Measurements from ENCODE around the gene RREB1.
"Not testable (repeated sequence)": the region's sequence is repeated elsewhere in the genome, so short reads cannot be mapped to it uniquely, and the experiment has no call there.

Gene RREB1

DNA sequence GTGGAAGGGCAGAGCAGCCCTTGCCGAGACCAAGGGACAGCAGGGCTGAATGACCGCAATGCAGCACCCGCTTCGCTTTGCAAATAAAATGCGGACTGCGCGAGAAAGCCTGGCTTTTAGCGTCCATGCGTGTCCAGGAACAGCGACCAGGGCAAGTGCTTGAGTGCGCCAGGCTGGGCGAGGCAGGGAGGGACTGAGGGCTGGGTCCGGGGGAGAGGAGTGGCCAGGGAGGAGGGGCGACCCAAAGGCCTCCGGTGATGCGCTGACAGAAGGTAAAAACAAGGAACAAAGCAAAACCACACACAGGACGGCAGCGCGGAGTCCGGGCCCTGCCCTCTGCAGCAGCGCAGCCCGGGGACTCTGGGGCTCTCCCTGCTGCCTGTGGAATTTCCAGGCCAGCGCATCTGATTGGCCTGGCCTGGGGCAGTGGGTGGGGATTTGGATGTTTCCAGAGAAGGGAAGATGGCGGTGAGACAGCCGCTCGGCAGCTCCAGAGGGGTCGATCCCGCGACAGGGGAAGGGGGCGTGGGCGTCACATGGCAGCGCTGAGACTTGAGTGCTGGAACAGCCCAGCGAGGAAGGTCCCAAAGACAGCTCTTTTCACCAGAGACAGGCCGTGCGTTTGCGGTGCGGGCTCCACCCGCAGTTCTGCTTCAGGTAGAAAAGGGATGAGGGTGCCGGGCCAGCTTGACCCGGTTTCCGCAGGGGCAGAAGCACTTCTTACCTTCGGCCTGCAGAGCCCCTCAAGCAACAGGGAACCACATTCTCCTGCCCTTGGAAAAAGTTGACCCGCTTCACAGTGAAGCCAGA lies 153.5 kb downstream of the RREB1 start:
- H3K27ac ChIP-seq (ENCODE audit: insufficient read depth, low read length, poor library complexity, severe bottlenecking): no peak overlapping the region
- H3K27me3 ChIP-seq (replicated peaks; ENCODE audit: control insufficient read depth, insufficient read depth, low read length, poor library complexity, severe bottlenecking): peaks cover 3% of the 10 kb centered on the region
- H3K36me3 ChIP-seq (ENCODE audit: control insufficient read depth, insufficient read depth, low read length): no peaks in the 10 kb centered on the region
- H3K9me3 ChIP-seq (ENCODE audit: control insufficient read depth, low read length): no peaks in the 10 kb centered on the region
- H3K4me1 ChIP-seq (ENCODE audit: control insufficient read depth, insufficient read depth, low read length, poor library complexity, severe bottlenecking): no peaks in the 10 kb centered on the region
- DNase-seq: peak in 1 of 3 donors; percentile 4
- peak overlapping the region; percentile 66 for H3K4me3 ChIP-seq (ENCODE audit: insufficient read depth, low read depth, low read length, poor library complexity, severe bottlenecking)

DNA sequence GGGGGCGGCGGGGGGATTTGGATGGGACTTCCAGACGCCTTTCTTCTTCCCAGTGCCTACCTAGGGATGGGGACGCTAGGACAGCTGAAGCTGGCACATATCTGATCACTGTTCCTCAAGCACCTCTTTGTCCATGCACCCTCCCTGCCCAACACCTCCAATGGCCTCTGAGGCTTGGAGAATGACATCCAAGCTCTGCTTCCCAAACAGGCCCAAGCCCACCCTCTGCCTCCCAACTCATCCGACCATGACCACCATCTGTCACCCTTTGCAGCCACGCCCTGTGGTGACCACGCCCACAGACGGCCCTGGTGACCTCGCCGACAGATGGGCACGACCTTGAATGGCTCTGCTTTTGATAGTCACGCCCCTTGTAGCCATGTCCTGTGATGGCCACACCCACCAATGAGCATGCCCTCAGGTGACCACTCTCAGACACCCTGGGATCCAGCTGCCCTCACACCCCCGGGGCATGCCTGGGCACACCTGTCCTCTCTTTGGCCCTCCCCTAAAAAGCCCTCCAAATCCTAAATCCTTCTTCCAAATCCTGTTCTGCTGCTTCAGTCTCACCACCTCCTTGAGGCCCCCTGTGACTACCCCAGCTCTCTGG lies 154.2 kb downstream of the RREB1 start:
- DNase-seq: no peak
- no peaks in the 10 kb centered on the region for H3K4me1 ChIP-seq (ENCODE audit: control insufficient read depth, insufficient read depth, low read length, poor library complexity, severe bottlenecking)
- no peak overlapping the region for H3K27ac ChIP-seq (ENCODE audit: insufficient read depth, low read length, poor library complexity, severe bottlenecking)
- no peaks in the 10 kb centered on the region for H3K36me3 ChIP-seq (ENCODE audit: control insufficient read depth, insufficient read depth, low read length)
- peak overlapping the region; percentile 66 for H3K4me3 ChIP-seq (ENCODE audit: insufficient read depth, low read depth, low read length, poor library complexity, severe bottlenecking)
- peaks cover 3% of the 10 kb centered on the region for H3K27me3 ChIP-seq (replicated peaks; ENCODE audit: control insufficient read depth, insufficient read depth, low read length, poor library complexity, severe bottlenecking)
- no peaks in the 10 kb centered on the region for H3K9me3 ChIP-seq (ENCODE audit: control insufficient read depth, low read length)

DNA sequence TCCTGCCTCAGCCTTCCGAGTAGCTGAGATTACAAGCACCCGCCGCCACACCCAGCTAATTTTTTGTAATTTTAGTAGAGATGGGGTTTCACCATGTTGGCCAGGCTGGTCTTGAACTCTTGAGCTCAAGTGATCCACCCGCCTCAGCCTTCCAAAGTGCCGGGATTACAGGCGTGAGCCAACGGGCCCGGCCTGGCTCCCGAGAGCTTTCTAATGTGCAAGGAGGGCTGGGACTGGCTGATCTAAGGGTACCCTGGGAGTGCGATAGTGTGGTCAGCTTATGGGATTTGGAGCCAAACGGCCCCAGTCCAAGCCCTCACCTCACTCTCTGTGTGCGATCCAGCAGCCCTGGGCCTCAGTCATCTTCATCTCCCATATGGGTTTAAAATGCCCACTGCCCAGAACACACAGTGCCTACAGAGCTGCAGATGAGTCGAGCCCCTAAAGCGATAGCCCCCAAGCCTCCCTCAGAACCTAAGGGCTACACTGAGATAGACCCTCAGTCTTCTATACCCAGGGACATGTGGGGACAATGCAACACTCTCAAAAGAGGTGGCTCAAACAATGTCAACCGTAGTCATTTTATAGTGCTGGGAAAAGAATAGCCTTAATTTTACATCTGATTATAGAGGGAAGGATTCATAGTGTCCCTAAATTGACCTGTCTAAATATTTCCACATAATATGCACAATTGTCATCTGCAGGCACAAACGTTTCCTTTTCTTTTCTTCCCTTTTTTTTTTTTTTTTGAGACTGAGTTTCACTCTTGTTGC lies 155.2 kb downstream of the RREB1 start:
- H3K4me1 ChIP-seq (ENCODE audit: control insufficient read depth, insufficient read depth, low read length, poor library complexity, severe bottlenecking): no peaks in the 10 kb centered on the region
- H3K9me3 ChIP-seq (ENCODE audit: control insufficient read depth, low read length): no peaks in the 10 kb centered on the region
- peaks cover 3% of the 10 kb centered on the region for H3K27me3 ChIP-seq (replicated peaks; ENCODE audit: control insufficient read depth, insufficient read depth, low read length, poor library complexity, severe bottlenecking)
- no peaks in the 10 kb centered on the region for H3K36me3 ChIP-seq (ENCODE audit: control insufficient read depth, insufficient read depth, low read length)
- H3K4me3 ChIP-seq (ENCODE audit: insufficient read depth, low read depth, low read length, poor library complexity, severe bottlenecking): no peak overlapping the region
- no peak overlapping the region for H3K27ac ChIP-seq (ENCODE audit: insufficient read depth, low read length, poor library complexity, severe bottlenecking)
- no peak for DNase-seq

DNA sequence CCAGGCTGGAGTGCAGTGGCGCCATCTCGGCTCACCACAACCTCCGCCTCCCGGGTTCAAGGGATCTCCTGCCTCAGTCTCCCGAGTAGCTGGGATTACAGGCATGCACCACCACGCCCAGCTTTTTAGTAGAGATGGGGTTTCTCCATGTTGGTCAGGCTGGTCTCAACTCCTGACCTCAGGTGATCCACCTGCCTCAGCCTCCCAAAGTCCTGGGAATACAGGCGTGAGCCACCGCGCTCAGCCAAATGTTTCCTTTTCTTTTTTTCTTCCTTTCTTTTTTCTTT lies 155.7 kb downstream of the RREB1 start:
- H3K36me3 ChIP-seq (ENCODE audit: control insufficient read depth, insufficient read depth, low read length); H3K27me3 ChIP-seq (replicated peaks; ENCODE audit: control insufficient read depth, insufficient read depth, low read length, poor library complexity, severe bottlenecking); DNase-seq; H3K27ac ChIP-seq (ENCODE audit: insufficient read depth, low read length, poor library complexity, severe bottlenecking); H3K4me3 ChIP-seq (ENCODE audit: insufficient read depth, low read depth, low read length, poor library complexity, severe bottlenecking); H3K4me1 ChIP-seq (ENCODE audit: control insufficient read depth, insufficient read depth, low read length, poor library complexity, severe bottlenecking); H3K9me3 ChIP-seq (ENCODE audit: control insufficient read depth, low read length): not testable (repeated sequence)

DNA sequence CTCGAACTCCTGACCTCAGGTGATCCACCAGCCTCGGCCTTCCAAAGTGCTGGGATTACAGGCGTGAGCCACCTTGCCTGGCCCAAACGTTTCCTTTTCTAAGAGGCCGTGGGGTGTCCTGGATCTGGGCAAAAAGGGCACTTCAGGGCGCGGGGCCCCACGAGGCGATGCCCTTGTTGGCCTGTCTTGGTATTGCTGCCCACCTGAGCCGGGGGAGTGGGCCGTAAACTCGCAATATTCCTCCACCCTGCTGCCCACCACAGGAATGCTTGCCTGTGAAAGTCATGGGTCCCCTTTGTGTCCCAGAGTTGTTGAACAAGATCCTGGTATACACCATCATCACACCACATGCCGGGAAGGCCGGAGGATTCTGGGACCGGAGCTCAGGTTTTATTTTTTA lies 156.3 kb downstream of the RREB1 start:
- no peak for DNase-seq

DNA sequence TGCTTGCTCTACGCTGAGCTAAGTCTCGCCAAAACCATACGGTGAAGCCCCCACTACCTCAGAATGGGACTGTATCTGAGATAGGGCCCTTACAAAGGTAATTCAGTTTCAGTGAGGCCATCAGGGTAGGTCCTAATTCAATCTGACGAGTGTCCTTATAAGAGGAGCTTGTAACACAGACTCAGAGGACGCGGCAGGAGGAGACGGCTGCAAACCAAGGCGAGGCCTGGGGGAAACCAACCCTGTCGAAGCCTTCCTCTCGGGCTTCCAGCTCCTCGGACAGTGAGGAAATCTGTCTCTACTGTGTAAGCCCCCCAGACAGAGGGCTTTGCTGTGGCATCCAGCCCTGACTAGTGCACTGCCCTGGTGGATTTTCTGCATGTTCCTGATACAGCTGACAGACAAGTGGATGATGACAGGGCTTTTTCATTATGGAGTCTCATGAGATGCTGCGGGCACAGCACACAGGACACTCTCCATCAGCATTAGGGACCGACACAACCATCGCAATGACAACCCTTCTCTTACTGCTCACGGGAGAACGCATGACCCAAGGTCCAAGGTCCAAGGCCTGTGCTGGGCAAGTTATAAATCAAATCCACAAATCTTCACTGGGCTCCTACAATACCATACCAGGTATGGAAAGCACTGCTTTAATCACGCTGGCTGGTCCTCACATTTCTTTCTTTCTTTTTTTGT lies 157.1 kb downstream of the RREB1 start:
- H3K27me3 ChIP-seq (replicated peaks; ENCODE audit: control insufficient read depth, insufficient read depth, low read length, poor library complexity, severe bottlenecking): peaks cover 3% of the 10 kb centered on the region
- H3K4me1 ChIP-seq (ENCODE audit: control insufficient read depth, insufficient read depth, low read length, poor library complexity, severe bottlenecking): no peaks in the 10 kb centered on the region
- no peaks in the 10 kb centered on the region for H3K36me3 ChIP-seq (ENCODE audit: control insufficient read depth, insufficient read depth, low read length)
- H3K9me3 ChIP-seq (ENCODE audit: control insufficient read depth, low read length): no peaks in the 10 kb centered on the region
- no peak for DNase-seq
- no peak overlapping the region for H3K27ac ChIP-seq (ENCODE audit: insufficient read depth, low read length, poor library complexity, severe bottlenecking)
- no peak overlapping the region for H3K4me3 ChIP-seq (ENCODE audit: insufficient read depth, low read depth, low read length, poor library complexity, severe bottlenecking)

More for the DNA sequence above, 156.3 kb downstream of the RREB1 start:
- Histone ChIP-seq H3K4me1 (ENCODE audit: control insufficient read depth, insufficient read depth, low read length, poor library complexity, severe bottlenecking) (no peaks in the 10 kb centered on the region), H3K36me3 (ENCODE audit: control insufficient read depth, insufficient read depth, low read length) (no peaks in the 10 kb centered on the region), H3K27ac (ENCODE audit: insufficient read depth, low read length, poor library complexity, severe bottlenecking) (no peak overlapping the region), H3K4me3 (ENCODE audit: insufficient read depth, low read depth, low read length, poor library complexity, severe bottlenecking) (no peak overlapping the region), H3K27me3 (replicated peaks; ENCODE audit: control insufficient read depth, insufficient read depth, low read length, poor library complexity, severe bottlenecking) (peaks cover 3% of the 10 kb centered on the region), H3K9me3 (ENCODE audit: control insufficient read depth, low read length) (no peaks in the 10 kb centered on the region)

DNA sequence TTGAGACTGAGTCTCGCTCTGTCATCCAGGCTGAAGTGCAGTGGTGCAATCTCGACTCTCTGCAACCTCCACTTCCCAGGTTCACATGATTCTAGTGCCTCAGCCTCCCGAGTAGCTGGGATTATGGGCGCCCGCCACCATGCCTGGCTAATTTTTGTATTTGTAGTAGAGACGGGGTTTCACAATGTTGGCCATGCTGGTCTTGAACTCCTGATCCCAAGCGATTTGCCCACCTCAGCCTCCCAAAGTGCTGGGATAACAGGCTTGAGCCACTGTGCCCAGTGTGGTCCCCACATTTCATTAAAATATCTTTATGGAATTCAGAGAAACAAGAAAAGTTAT lies 157.6 kb downstream of the RREB1 start:
- H3K27ac ChIP-seq (ENCODE audit: insufficient read depth, low read length, poor library complexity, severe bottlenecking); DNase-seq; H3K9me3 ChIP-seq (ENCODE audit: control insufficient read depth, low read length); H3K27me3 ChIP-seq (replicated peaks; ENCODE audit: control insufficient read depth, insufficient read depth, low read length, poor library complexity, severe bottlenecking); H3K36me3 ChIP-seq (ENCODE audit: control insufficient read depth, insufficient read depth, low read length); H3K4me1 ChIP-seq (ENCODE audit: control insufficient read depth, insufficient read depth, low read length, poor library complexity, severe bottlenecking); H3K4me3 ChIP-seq (ENCODE audit: insufficient read depth, low read depth, low read length, poor library complexity, severe bottlenecking): not testable (repeated sequence)

DNA sequence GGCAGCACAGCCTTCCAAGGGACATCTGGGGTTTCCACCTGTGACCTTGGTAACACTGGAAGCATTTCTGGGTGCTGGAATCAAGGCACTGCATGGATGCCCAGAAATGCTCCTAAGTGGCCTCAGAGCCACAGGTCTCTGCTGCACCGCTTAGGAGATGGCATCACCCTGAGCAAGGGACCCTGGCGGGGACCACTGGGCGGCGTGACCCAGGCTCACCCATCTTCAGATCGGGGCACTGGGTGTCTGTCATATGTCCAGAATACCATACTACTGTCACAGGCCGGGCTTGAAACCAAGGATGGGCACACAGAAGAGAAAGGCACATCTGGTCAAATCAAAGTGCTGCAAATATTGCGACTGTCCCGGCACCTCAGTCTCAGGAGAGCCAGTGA lies 159.3 kb downstream of the RREB1 start:
- no peak for DNase-seq
- H3K9me3 ChIP-seq (ENCODE audit: control insufficient read depth, low read length): no peaks in the 10 kb centered on the region
- H3K27me3 ChIP-seq (replicated peaks; ENCODE audit: control insufficient read depth, insufficient read depth, low read length, poor library complexity, severe bottlenecking): no peaks in the 10 kb centered on the region
- H3K4me3 ChIP-seq (ENCODE audit: insufficient read depth, low read depth, low read length, poor library complexity, severe bottlenecking): no peak overlapping the region
- no peaks in the 10 kb centered on the region for H3K4me1 ChIP-seq (ENCODE audit: control insufficient read depth, insufficient read depth, low read length, poor library complexity, severe bottlenecking)
- no peak overlapping the region for H3K27ac ChIP-seq (ENCODE audit: insufficient read depth, low read length, poor library complexity, severe bottlenecking)
- H3K36me3 ChIP-seq (ENCODE audit: control insufficient read depth, insufficient read depth, low read length): no peaks in the 10 kb centered on the region

DNA sequence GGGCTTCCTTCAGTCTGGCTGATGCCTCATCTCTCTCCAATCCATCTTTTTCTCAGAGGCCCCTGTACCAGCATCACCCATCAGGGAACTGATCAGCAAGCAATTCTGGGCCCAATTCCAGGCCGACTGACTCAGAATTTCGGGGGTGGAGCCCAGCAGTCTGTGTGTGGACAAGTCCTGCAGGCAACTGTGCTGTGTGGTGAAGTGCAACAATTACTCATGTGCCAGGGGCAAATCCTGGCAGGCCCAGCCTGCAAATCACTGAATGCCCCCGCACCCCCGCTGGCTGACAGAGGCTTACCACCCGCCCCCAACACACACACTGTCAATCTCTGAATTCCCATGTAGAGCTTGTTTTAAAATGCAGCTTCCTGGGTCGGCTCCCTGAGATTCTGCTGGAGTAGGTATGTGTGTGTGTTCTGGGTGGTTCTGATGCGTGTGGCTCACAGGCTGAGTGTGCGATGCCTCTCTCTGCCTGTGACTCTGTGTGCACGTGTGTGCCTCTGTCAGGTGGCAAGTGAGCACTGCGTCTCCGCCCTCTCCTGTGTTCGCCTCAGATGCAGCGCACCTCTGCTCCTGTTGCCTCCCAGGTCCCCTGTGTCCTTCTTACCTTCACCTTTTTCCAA lies 159.8 kb downstream of the RREB1 start:
- Histone ChIP-seq H3K27me3 (replicated peaks; ENCODE audit: control insufficient read depth, insufficient read depth, low read length, poor library complexity, severe bottlenecking) (no peaks in the 10 kb centered on the region), H3K36me3 (ENCODE audit: control insufficient read depth, insufficient read depth, low read length) (no peaks in the 10 kb centered on the region), H3K27ac (ENCODE audit: insufficient read depth, low read length, poor library complexity, severe bottlenecking) (no peak overlapping the region), H3K4me3 (ENCODE audit: insufficient read depth, low read depth, low read length, poor library complexity, severe bottlenecking) (no peak overlapping the region), H3K4me1 (ENCODE audit: control insufficient read depth, insufficient read depth, low read length, poor library complexity, severe bottlenecking) (no peaks in the 10 kb centered on the region), H3K9me3 (ENCODE audit: control insufficient read depth, low read length) (no peaks in the 10 kb centered on the region)
- no peak for DNase-seq

Data from effector memory CD4-positive, alpha-beta T cell (primary cell).